ENCODE data around the gene SLC9B2.

- TF ChIP-seq POLR2A (IDR thresholded peaks at IDR 0.05) = no peak
- no peak for TF ChIP-seq CTCF (IDR thresholded peaks at IDR 0.05)
These were observed 10.0 kb upstream of the SLC9B2 start for GRCh38 chr4:103086551-103086950.

Measured in vagina (tissue), 2 donors.